Stimulated activated effector memory CD8-positive, alpha-beta T cell treated with anti-CD3 and anti-CD28 coated beads, Interleukin-12 subunit alpha, Interleukin-12 subunit beta, amount 100 ng/mL, for 72 hours (primary cell): ENCODE data around the gene ARPC3.
"Not testable (repeated sequence)": the region's sequence is repeated elsewhere in the genome, so short reads cannot be mapped to it uniquely, and the experiment has no call there.

Source experiments
- ATAC-seq: fragments of 150-1000 bp; cut with Tn5 transposase; 2 replicates; pipeline ENCODE4 v1.10.0; 2021
- DNase-seq, 2 donors: peaks; one replicate each; pipeline ENCODE4 v3.0.0; 2021 to 2022; ENCODE audit warnings: low spot score in 2 of 2
- H3K27ac Mint-ChIP-seq: one replicate; pipeline ENCODE4 v1.8.0; 2022; ENCODE audit warnings: mild to moderate bottlenecking, mixed read lengths
- H3K36me3 Mint-ChIP-seq: one replicate; pipeline ENCODE4 v1.8.0; 2022; ENCODE audit warnings: mild to moderate bottlenecking, mixed read lengths
- H3K4me1 Mint-ChIP-seq: one replicate; pipeline ENCODE4 v1.8.0; 2022; ENCODE audit warnings: mixed read lengths
- H3K4me3 Mint-ChIP-seq: one replicate; pipeline ENCODE4 v1.8.0; 2022; ENCODE audit warnings: mild to moderate bottlenecking, mixed read lengths
- H3K9me3 Mint-ChIP-seq: one replicate; pipeline ENCODE4 v1.8.0; 2022; ENCODE audit warnings: mixed read lengths

ARPC3 gene

GRCh38 chr12:110431957-110432587 is 18.1 kb downstream of the ARPC3 start:
- Mint-ChIP-seq H3K4me1 (no peaks in the 10 kb centered on the region), H3K9me3 (no peaks in the 10 kb centered on the region), H3K36me3 (peaks cover 53% of the 10 kb centered on the region), H3K27ac (peak overlapping the region; percentile 99), H3K4me3 (peak overlapping the region; percentile 99)
- peak; percentile 78 for ATAC-seq
- DNase-seq, result peak in 1 of 2 donors; percentile 54

- not testable (repeated sequence) for H3K9me3 Mint-ChIP-seq, ATAC-seq, H3K27ac Mint-ChIP-seq, H3K4me1 Mint-ChIP-seq, H3K4me3 Mint-ChIP-seq, DNase-seq
- peaks cover 29% of the 10 kb centered on the region for H3K36me3 Mint-ChIP-seq
Measured at GRCh38 chr12:110429676-110430075, 20.5 kb downstream of the ARPC3 start.

GRCh38 chr12:110426406-110426805 is 23.7 kb downstream of the ARPC3 start:
- Mint-ChIP-seq H3K9me3 (no peaks in the 10 kb centered on the region), H3K4me3 (no peak overlapping the region)
- DNase-seq, result no peak

GRCh38 chr12:110424237-110424636 is 25.9 kb downstream of the ARPC3 start:
- DNase-seq (no peak), ATAC-seq (no peak)
- no peaks in the 10 kb centered on the region for H3K4me1 Mint-ChIP-seq
- H3K36me3 Mint-ChIP-seq, result no peaks in the 10 kb centered on the region
- no peaks in the 10 kb centered on the region for H3K9me3 Mint-ChIP-seq
- no peak overlapping the region for H3K4me3 Mint-ChIP-seq
- no peak overlapping the region for H3K27ac Mint-ChIP-seq

More at GRCh38 chr12:110426406-110426805, 23.7 kb downstream of the ARPC3 start:
- no peak overlapping the region for H3K27ac Mint-ChIP-seq
- peaks cover 3% of the 10 kb centered on the region for H3K36me3 Mint-ChIP-seq
- no peaks in the 10 kb centered on the region for H3K4me1 Mint-ChIP-seq
- ATAC-seq, result no peak

GRCh38 chr12:110421701-110422100 is 28.4 kb downstream of the ARPC3 start:
- H3K9me3 Mint-ChIP-seq, result no peaks in the 10 kb centered on the region
- no peak overlapping the region for H3K4me3 Mint-ChIP-seq
- DNase-seq, result no peak
- H3K36me3 Mint-ChIP-seq, result no peaks in the 10 kb centered on the region
- H3K27ac Mint-ChIP-seq, result no peak overlapping the region
- ATAC-seq, result no peak
- H3K4me1 Mint-ChIP-seq, result no peaks in the 10 kb centered on the region

- H3K9me3 Mint-ChIP-seq, result no peaks in the 10 kb centered on the region
- no peak overlapping the region for H3K4me3 Mint-ChIP-seq
- ATAC-seq, result no peak
- H3K36me3 Mint-ChIP-seq, result no peaks in the 10 kb centered on the region
- no peak overlapping the region for H3K27ac Mint-ChIP-seq
- H3K4me1 Mint-ChIP-seq, result no peaks in the 10 kb centered on the region
- DNase-seq, result no peak
Measured at GRCh38 chr12:110421159-110421661, 28.9 kb downstream of the ARPC3 start.

GRCh38 chr12:110420644-110421043 is 29.5 kb downstream of the ARPC3 start:
- DNase-seq, H3K27ac Mint-ChIP-seq, H3K36me3 Mint-ChIP-seq, H3K9me3 Mint-ChIP-seq, ATAC-seq, H3K4me1 Mint-ChIP-seq, H3K4me3 Mint-ChIP-seq: not testable (repeated sequence)

- H3K4me3 Mint-ChIP-seq, ATAC-seq, H3K9me3 Mint-ChIP-seq, H3K27ac Mint-ChIP-seq, H3K36me3 Mint-ChIP-seq, DNase-seq, H3K4me1 Mint-ChIP-seq: not testable (repeated sequence)
Measured at GRCh38 chr12:110417113-110417512, 33.0 kb downstream of the ARPC3 start.

GRCh38 chr12:110410086-110410485 is 40.1 kb downstream of the ARPC3 start:
- H3K27ac Mint-ChIP-seq, H3K9me3 Mint-ChIP-seq, DNase-seq, H3K36me3 Mint-ChIP-seq, H3K4me1 Mint-ChIP-seq, ATAC-seq, H3K4me3 Mint-ChIP-seq: not testable (repeated sequence)

- not testable (repeated sequence) for H3K4me3 Mint-ChIP-seq, ATAC-seq
Measured at GRCh38 chr12:110405126-110405662, 44.9 kb downstream of the ARPC3 start.

GRCh38 chr12:110403976-110404682 is 46.0 kb downstream of the ARPC3 start:
- Mint-ChIP-seq H3K4me3 (no peak overlapping the region), H3K27ac (no peak overlapping the region), H3K9me3 (no peaks in the 10 kb centered on the region), H3K36me3 (peaks cover 43% of the 10 kb centered on the region), H3K4me1 (peaks cover 16% of the 10 kb centered on the region)
- peak; percentile 74 for ATAC-seq
- DNase-seq, result peak; percentile 64 to 83

More at GRCh38 chr12:110405126-110405662, 44.9 kb downstream of the ARPC3 start:
- DNase-seq, H3K27ac Mint-ChIP-seq, H3K9me3 Mint-ChIP-seq: not testable (repeated sequence)
- peaks cover 32% of the 10 kb centered on the region for H3K36me3 Mint-ChIP-seq
- H3K4me1 Mint-ChIP-seq, result peaks cover 16% of the 10 kb centered on the region

GRCh38 chr12:110403146-110403975 is 46.8 kb downstream of the ARPC3 start, which contains the start of gene ANAPC7:
Gene ANAPC7, minus strand, starts transcription at chr12:110403708. Its CDS starts 81 bp downstream, at chr12:110403627.
- H3K36me3 Mint-ChIP-seq, result peaks cover 46% of the 10 kb centered on the region
- H3K4me1 Mint-ChIP-seq, result peaks cover 16% of the 10 kb centered on the region
- H3K4me3 Mint-ChIP-seq, result no peak within 1 kb of the TSS
- DNase-seq (peak; percentile 75 to 94), ATAC-seq (peak; percentile 94)
- H3K27ac Mint-ChIP-seq, result no peak within 1 kb of the TSS
- H3K9me3 Mint-ChIP-seq, result no peaks in the 10 kb centered on the region
